Psoas muscle (tissue), 8 donors: Measurements from ENCODE around the gene TLCD3A. TPM values are rescaled to one million over a fixed set of nuclear protein-coding genes. Genes with fewer than 3 reads are reported as not detected.

ENCODE experiments used
- ATAC-seq, 4 donors: fragments of 200-7000 bp; cut with Tn5 transposase; one replicate each; pipeline ENCODE4 v1.9.1; 2020; ENCODE audit warnings: moderate library complexity in 3 of 4, mild to moderate bottlenecking in 2 of 4
- DNase-seq, 2 donors: peaks; one replicate each; pipeline ENCODE4 v3.0.0-alpha.2; 2020
- H3K27ac ChIP-seq: fragments of 200-600 bp; one replicate; pipeline ENCODE4 v1.8.0; 2022
- H3K27me3 ChIP-seq, 3 donors: fragments of 200-600 bp in 1 of 3; one replicate each; pipeline versions ENCODE4 v1.6.1 to v1.8.0; 2013 to 2022; ENCODE audit warnings: low read length in 2 of 3, mild to moderate bottlenecking in 2 of 3, moderate library complexity in 1 of 3; ENCODE audit not compliant: insufficient read depth in 3 of 3
- H3K36me3 ChIP-seq, 2 donors: fragments of 200-600 bp in 1 of 2; one replicate each; pipeline versions ENCODE4 v1.6.1 to v1.8.0; 2013 to 2022; ENCODE audit warnings: low read depth in 1 of 2, mild to moderate bottlenecking in 1 of 2, moderate library complexity in 1 of 2; ENCODE audit not compliant: insufficient read depth in 1 of 2
- H3K4me1 ChIP-seq: fragments of 200-600 bp; one replicate; pipeline ENCODE4 v1.8.0; 2022
- H3K4me3 ChIP-seq: fragments of 200-600 bp; one replicate; pipeline ENCODE4 v1.8.0; 2022; ENCODE audit warnings: mild to moderate bottlenecking
- H3K9me3 ChIP-seq: fragments of 200-600 bp; one replicate; pipeline ENCODE4 v1.8.0; 2022
- CTCF ChIP-seq: fragments of 200-600 bp; IDR thresholded peaks from one replicate; pipeline ENCODE4 v1.8.0; 2022; ENCODE audit warnings: antibody characterized with exemption
- WGBS, 3 donors: extraction: QIAGEN DNeasy Blood & Tissue Kit; methylation state at CpG; one replicate each; pipeline versions ENCODE4 v1.1.6 to v1.1.7; 2013; 5-methylcytosine and 5-hydroxymethylcytosine counted together
- intact Hi-C, 2 donors: fragments of 100-400 bp; cut with DNase I; formaldehyde crosslinking; loops; one replicate each; pipeline versions ENCODE4 v1.11.0 to v1.14.2; 2022
- polyA plus RNA-seq, 3 donors: library from polyadenylated mRNA; stranded (reverse); fragments of 200-250 nt; gene quantifications; one replicate each; pipeline ENCODE4 v1.2.3, GENCODE V29; 2013
- total RNA-seq, 4 donors: library from RNA; stranded (reverse); fragmentation: NEBNext Ultra II Directional in 2 of 4; extraction: Animal tissue kit (Norgen Biotek cat#: 25700) in 2 of 4; gene quantifications; one replicate each; pipeline versions ENCODE4 v1.2.1 to v1.2.4, GENCODE V29; 2021 to 2023
- donor health status: healthy with polysubstance abuse.
- donor health status: DM: no; HTN: no; CAD: no; lungs with moderate emphysema.
- donor health status: Bipolar disorder and iron deficiency.
- donor health status: healthy.
- donor health status: DM: yes; HTN: yes; CAD: no.
- donor health status: DM: no; HTN: no; CAD: no.
- donor health status: DM: no; HTN: no; CAD: no.
- donor health status: DM: yes; HTN: yes; CAD: no.

The TLCD3A gene
- total and polyA plus RNA-seq, 7 donors, result 0.75 to 2.8 (median 1.4) TPM

GRCh38 chr17:720706-721539 is 11.5 kb upstream of the TLCD3A start:
- no peak for ATAC-seq
- no peak for DNase-seq
- peaks cover 8% of the 10 kb centered on the region for H3K4me1 ChIP-seq
- no peaks in the 10 kb centered on the region for H3K27me3 ChIP-seq
- H3K4me3 ChIP-seq, result no peak overlapping the region
- TF ChIP-seq CTCF, result no peak
- H3K27ac ChIP-seq, result no peak overlapping the region
- no peaks in the 10 kb centered on the region for H3K9me3 ChIP-seq
- H3K36me3 ChIP-seq, result peaks cover 0 to 8% of the 10 kb centered on the region in 2 donors
- intact Hi-C loops, result no loop called here
- 75 to 80% (median 77%) methylated on average over 13 of the region's 13 CpGs for WGBS, 3 donors

- no peaks in the 10 kb centered on the region for H3K9me3 ChIP-seq
- 74 to 77% (median 76%) methylated on average over 5 of the region's 5 CpGs for WGBS, 3 donors
- peaks cover 3% of the 10 kb centered on the region for H3K4me1 ChIP-seq
- TF ChIP-seq CTCF, result no peak
- H3K36me3 ChIP-seq, result peaks cover 0 to 8% of the 10 kb centered on the region in 2 donors
- no peaks in the 10 kb centered on the region for H3K27me3 ChIP-seq
- intact Hi-C loops, result no loop called here
- H3K4me3 ChIP-seq, result no peak overlapping the region
- DNase-seq, result no peak
- no peak overlapping the region for H3K27ac ChIP-seq
- no peak for ATAC-seq
Observed at GRCh38 chr17:721540-721937, 10.9 kb upstream of the TLCD3A start.

DNA sequence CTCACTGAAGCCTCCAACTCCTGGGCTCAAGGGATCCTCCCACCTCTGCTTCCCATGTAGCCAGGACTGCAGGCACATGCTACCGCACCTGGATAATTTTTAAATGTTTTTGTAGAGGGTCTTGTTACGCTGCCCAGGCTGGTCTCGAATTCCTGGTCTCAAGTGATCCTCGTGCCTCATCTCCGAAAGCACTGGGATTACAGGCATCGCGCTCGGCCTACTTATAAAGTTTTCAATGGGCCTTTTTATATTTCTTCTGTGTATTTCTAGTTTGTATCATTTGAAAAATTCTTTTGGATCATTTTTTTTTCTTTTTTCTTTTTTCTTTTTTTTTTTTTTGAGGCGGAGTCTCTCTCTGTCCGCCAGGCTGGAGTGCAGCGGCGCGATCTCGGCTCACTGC is 7.3 kb upstream of the TLCD3A start:
- 91 to 95% (median 93%) methylated on average over 14 of the region's 14 CpGs for WGBS, 3 donors
- H3K36me3 ChIP-seq, result no peaks in the 10 kb centered on the region
- no peak overlapping the region for H3K4me3 ChIP-seq
- no peaks in the 10 kb centered on the region for H3K9me3 ChIP-seq
- H3K27ac ChIP-seq, result no peak overlapping the region
- intact Hi-C loops, result no loop called here
- ATAC-seq, result no peak
- TF ChIP-seq CTCF, result no peak
- no peaks in the 10 kb centered on the region for H3K4me1 ChIP-seq
- DNase-seq, result no peak
- no peaks in the 10 kb centered on the region for H3K27me3 ChIP-seq

DNA sequence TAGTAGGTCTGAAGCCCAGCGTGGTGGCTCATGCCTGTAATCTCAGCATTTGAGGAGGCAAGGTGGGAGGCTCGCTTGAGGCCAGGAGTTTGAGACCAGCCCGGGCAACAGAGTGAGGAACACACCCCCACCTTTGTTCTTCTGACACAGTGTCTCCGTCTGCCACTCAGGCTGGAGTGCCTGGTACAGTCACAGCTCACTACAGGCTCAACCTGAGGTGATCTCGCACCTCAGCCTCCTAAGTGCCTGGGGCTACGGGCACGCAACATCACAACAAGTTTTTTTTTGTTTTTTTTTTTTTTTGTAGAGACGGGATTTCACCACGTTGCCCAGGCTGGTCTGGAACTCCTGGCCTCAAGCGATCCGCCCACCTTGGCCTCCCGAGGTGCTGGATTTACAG is 6.7 kb upstream of the TLCD3A start:
- Histone ChIP-seq H3K27me3 (no peaks in the 10 kb centered on the region), H3K4me1 (no peaks in the 10 kb centered on the region), H3K36me3 (no peaks in the 10 kb centered on the region), H3K4me3 (no peak overlapping the region), H3K9me3 (no peaks in the 10 kb centered on the region), H3K27ac (no peak overlapping the region)
- DNase-seq (no peak), ATAC-seq (no peak)
- WGBS, 3 donors, result 80 to 96% (median 81%) methylated on average over 9 to 12 of the region's 12 CpGs
- intact Hi-C loops, result no loop called here
- TF ChIP-seq CTCF, result no peak
